Measurements from ENCODE around the gene ZCCHC24.

ZCCHC24 gene

DNA sequence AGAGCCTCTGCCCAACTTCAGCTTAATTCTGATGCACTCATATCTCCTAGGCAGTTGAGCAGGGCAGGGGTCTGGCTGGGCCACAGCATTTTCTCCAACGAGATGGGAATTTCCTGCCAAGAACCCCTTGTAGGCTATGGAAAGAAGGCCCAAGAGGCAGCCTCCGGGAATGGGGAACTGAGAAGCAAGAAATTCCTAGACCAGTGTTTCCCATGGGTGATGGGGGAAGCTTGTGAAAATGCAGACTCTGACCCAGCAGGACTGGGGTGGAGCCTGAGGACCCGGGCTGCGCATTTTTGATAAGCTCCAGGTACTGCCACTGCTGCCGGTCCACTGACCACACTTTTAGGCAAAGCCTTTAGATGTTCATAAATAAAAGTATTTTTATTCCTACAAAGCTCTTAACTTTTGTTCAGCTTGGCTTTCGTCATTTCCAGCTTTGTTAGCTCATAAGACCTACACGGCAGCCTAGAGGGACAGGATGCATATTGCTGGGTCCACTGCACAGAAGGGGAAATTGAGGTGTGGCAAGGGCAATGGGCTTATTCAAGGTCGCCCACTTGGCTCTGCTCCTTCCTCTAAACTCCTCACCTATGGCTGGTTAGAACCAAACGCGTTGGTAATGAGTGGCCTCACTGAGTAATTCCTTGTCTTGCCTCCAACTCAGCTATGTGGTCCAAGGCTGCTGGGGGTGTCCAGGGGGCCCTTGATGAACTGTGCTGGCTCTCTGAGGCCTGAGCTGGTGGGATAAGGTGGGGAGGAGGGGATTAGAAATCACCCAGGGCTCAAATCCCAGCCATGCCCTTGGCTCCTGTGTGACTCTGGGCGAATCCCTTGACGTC lies 29.5 kb downstream of the ZCCHC24 start:
- in situ Hi-C loops (cut with MboI; ENCODE audit: low sequenced_read_pairs) = no loop called here

DNA sequence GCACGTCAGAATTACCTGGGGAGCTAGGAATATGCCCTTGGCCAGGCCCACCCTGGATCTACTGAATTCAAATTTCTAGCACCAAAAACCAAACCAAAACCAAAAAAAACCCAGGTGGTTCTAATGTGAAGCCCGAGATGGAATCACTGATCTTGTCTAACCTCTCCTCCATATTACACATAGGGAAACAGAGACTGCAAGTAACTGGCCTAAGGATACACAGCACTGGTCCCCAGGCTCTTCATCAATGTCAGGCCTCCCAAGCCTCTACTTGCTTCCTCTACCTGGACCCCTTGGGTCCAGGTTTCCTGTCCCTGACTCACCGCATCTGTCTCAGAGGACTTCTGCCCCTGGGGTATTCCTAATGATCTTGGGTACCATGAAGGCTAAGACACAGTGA lies 30.7 kb downstream of the ZCCHC24 start:
- in situ Hi-C loops (cut with MboI; ENCODE audit: low sequenced_read_pairs) = no loop called here

DNA sequence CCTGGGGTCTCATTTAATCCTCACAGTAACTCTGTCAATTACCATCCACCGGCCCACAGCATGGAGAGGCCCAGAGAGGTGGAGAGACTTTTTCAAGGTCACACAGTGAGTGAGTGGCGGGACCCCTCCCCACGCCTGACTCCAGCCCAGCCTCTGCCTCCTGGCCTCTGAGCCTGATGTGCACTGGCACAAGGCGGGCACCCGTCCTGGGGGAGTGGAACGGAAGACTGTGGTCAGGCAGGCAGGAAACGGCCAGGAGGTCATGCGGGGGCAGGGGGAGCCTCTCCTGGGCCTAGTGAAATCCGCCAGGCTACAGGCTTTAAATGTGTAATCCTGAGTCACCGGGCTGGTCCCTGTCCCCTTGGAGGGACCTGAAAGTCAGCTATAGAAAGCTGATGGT lies 32.2 kb downstream of the ZCCHC24 start:
- in situ Hi-C loops (cut with MboI; ENCODE audit: low sequenced_read_pairs) = no loop called here

DNA sequence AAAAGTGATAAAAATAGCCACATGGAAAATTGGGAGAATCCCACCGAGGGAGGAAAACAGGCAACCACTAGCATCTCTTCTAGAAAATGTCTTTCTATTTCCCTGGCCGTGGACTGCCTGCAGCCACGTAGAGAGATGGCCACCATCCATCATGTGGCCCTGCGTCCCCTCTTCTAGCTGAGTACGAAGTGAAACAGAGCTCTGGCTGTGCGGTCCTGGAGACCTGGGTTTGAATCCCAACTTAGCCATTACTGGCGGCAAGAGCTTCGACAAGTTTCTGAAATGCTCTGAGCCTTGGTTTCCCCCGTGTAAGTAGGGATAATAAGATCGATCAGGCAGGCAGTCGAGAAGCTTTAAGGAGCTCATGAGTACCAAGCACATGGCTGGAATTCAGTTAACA lies 32.9 kb downstream of the ZCCHC24 start:
- in situ Hi-C loops (cut with MboI; ENCODE audit: low sequenced_read_pairs) = no loop called here

DNA sequence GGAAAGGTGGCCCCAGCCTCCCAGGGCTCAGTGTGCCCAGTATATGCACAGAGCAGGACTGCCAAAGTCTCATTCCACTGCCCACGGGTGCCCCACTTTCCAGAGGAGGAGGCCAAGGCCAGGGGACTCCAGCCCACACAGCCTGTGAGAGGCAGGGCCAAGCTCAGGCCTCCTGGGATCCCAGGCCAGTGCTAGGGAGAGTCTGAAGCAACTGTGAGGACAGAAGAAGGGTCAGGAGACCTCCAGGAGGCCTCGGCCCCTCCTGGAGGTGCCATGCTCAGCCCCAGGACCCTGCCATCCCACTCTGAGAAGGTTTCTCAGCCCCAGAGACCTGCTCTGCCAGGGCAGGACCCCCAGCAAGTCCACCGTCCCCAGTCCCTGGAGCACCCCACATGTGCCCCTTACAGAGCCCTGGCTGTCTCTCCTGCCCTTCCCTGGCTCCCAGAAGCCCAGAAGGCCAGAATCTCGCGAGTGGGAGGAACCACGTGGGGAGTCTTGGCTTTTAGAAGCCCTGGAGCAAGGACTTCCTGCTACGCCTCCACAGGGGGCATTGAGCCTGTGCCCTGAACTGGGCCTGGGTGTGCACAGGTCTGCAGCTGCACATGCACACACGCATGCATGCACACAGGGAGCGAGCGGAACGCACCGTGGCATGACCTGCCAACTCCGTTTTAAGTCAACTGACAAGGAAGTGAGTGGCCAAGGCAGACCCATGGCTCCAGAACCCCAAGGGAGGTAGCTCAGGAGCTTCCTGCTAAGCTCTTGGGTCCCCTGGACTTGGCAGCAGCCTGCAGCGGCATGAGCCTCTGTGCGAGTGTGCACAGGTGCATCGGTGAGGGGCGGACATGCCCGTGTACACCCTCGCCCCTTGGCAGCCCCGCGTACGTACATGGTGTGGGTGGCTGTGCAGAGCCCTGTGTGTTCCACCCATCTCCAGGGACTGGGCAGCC lies 33.6 kb downstream of the ZCCHC24 start:
- in situ Hi-C loops (cut with MboI; ENCODE audit: low sequenced_read_pairs) = no loop called here

DNA sequence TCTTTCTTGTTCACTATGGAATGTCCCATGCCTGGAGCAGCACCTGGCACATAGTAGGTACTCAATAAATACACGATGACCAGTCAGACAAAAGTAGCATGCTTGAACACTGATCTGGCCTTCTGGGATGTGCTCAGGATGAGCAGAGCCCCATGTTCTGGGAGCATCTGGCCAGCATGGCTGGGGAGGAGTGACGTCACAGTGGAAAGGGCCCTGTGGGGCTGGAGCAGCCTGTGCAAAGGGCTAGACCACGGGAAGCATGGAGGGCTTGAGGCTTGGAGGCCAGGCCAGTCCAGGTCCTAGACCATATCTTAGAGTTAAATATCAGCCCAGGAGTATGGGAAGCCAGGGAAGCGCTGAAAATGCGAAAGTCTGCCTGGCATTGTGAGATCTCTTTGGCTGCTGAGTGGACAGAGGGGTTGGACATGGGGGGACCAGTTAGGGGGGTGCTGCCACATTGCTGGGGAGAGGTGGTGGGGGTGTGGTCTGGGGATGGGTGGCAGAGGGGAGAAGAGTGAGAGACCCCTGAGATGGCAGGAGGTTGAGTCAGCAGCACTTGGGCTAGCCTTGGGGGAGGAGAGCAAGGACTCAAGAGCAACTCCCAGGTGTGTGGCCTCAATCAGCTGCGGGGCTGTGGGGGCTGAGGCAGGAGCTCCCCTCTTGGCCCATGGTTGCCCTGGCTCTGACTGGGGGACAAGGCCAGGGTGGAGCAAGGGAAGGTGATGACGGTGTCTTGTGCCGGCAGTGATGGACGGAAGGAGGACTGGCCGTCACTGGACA lies 34.9 kb downstream of the ZCCHC24 start:
- in situ Hi-C loops (cut with MboI; ENCODE audit: low sequenced_read_pairs) = no loop called here

DNA sequence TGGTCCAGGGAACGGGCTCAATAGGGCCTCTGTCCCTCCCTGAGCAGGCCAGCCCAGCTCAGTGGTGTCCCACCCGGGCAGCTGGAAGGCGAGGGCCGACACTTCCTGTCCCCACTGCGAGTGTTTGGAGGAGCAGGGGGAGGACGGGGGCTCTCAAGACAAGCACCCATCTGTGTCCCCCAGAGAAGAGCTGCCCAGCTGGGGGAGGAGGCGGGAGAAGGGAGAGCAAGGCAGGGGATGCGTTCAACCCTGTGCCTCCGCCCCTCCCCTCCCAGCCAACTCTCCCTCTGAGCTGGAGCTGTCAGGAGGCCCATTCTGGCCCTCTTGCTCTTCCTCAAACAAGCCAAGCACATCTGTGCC lies 35.7 kb downstream of the ZCCHC24 start:
- in situ Hi-C loops (cut with MboI; ENCODE audit: low sequenced_read_pairs) = no loop called here

DNA sequence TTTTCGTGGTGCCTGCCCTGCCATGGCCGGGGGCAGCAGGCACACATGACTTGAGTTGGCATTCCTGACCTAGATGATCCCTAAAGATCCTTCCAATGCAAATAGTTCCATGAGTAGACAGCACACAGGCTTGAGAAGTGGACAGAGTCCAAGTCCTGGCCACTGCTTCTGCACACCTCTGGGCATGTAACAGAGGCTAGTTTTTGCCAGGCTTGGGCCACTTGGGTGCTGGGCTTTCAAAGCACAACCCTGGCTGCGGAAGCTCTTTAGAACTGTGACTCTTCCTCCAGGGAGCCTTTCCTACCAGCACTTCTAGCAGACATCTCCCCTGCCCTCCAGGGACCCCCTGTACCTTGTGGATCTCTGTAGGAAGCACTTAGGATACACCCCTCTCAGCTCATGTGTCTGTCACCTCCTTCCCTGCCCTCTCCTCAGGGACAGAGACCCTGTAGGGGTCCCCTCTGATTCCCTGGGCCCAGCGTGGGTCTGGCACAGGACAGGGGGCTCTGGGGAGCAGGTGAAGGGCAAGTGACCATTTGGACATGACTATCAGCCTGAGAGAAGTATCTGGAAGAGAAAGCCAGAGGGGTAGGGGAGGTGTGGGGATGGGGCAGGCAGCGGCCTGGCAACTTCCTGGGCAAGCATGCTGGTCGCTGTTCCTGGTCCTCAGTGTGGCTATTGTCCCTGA lies 36.2 kb downstream of the ZCCHC24 start:
- in situ Hi-C loops (cut with MboI; ENCODE audit: low sequenced_read_pairs) = no loop called here

DNA sequence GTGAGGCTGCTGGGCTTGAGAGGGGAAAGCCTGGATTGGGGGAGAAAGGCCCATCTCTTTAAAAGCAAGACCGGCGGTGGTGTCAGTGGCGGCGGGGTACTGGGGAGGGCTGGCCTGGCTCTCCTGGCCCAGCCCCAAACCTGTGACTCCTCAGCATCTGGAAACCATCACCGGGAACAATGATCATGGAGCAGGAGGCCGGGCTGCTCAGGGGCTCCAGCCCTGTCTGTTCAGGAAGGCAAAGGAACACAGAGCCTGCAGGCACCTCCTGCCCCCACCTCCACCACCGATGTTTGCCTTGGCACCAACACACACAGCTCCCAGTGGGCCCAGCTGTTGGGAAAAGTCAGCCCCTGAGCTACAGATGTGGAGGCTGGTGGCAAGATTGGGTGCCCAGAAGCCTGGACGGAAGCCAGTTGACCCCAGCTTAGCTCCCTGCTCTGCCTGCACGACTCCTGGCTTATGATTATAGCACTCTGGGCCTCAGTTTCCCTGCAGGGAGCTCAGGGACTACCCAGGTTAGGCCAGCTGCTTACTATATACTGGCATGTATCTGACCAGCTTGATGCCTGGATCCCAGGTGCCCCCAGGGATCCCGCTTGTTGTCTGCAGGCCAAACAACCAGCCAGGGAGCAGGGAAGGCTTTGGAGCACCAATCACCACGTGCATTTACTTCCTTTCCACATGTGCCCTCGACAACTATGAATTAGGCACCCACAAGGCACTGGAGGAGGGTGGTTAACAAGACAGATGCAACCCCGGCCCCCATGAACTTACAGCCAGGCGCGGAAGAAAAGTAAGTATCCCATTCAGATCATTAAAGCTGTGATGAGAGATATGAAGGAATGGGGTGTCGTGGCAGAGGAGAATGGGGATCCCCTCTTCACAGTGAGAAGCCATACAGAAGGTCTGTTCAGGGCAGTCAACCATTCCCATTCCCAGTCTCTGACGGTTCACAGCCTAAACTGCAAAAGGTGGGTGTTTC lies 37.3 kb downstream of the ZCCHC24 start:
- in situ Hi-C loops (cut with MboI; ENCODE audit: low sequenced_read_pairs) = no loop called here

DNA sequence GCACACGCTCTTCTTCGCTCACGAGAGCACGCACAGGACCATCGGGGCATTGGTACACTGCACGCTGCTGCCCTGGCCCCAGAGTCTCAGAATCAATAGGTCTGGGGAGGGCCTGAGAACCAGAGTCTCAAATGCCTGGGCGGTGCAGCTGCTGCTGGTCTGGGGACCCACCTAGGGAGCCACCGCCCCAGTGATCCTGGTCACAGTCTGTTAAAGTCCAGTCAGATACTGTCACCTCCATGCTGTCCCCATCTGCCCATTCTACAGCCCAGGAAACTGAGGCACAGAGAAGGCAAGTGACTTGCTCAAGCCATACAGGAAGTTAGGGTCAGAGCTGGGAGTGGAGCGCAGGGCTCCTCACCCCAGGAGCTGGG lies 38.0 kb downstream of the ZCCHC24 start:
- in situ Hi-C loops (cut with MboI; ENCODE audit: low sequenced_read_pairs) = no loop called here

DNA sequence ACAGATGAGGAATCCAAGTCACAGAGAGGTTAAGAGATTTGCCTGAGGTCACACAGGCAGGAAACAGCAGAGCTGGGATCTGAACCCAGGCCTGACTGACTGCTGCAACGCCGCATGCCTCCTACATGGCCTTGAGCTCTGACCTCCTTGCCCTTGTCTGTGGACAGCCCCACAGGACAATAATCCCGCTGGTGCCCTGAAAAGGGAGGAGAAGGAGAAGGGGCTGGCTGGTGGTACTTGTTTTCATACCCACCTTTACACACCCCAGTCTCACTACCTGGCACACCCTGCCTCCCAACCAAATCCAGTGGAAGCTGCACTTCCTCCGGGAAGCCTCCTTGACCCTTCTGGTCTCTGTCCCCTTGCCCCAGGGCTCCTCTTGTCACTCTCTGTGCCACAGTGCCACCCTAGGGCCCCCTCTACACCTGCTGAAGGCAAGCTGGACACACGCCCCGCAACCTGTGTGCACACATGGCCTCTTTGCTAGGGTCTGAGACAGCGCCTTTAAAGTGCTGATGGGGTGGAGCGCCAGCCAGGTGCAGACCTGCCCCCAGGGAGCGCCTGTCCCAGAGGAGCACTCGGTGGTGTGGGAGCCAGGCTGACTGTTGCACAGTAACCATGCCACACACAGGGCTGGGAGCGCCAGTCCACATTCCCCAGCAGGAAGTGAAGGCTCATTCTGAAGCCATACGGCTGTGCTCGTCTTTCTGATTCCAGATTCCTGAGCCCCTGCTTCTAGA lies 38.6 kb downstream of the ZCCHC24 start:
- in situ Hi-C loops (cut with MboI; ENCODE audit: low sequenced_read_pairs) = no loop called here

DNA sequence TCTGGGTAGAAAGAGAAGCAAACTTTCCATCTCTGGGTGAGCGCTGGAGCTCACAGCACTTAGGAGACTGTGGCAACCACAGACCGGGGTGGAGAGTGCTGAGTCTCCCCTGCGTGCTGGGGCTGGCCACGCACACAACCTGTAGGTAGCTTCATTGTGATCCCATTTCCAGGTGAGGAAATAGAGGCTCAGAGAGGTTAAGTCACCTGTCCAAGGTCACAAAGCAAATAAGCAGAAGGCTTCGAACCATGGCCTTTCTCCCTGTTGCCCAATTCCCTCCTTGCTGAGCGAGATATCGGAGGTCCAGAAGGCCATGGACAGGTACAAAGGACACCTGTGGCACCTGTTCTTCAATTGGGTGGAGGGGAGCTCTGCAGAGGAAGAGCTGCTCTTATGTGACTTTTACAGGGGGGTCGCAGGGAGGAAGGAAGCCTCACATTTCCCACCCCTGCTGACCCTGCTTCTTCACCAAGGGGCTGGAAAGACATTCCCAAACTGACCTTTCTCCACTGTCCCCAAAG lies 39.4 kb downstream of the ZCCHC24 start:
- in situ Hi-C loops (cut with MboI; ENCODE audit: low sequenced_read_pairs) = no loop called here

DNA sequence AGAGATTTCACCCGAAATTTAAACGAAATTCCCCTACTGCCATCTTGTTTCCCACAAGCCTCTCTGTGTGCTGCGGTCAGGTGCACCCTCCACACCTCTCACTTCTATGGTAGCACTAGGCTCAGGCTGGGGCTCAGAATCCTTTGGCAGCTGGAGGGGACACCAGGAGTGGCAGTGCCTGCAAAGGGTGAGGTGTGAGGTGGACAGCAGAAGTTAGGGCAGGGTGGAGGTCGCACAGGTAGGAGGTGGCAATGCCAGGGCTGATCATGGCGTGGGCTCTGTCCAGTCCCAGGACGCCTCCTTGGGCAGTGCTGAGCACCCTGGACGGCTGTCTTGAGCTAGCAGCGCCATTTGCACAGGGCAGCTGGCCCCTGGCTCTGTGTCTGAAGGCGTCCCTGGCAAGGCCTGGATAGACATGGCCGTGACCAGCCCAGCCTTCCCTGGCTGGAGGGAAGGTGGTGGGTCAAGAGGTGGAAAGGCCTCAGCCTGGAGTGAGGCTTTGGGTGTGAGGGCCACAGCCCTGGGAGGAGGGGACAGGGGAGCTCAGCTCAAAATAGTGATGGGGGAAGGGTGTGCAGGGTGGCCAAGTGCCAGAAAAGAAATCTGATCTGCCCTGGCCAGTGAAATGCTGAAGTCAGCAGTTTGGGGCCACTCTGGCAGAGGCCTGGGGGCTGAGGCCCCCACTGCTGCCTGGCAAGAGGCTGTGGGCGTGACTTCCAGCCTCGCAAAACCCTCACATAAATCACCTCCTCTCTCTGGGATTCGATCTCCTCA lies 40.0 kb downstream of the ZCCHC24 start:
- in situ Hi-C loops (cut with MboI; ENCODE audit: low sequenced_read_pairs) = no loop called here

DNA sequence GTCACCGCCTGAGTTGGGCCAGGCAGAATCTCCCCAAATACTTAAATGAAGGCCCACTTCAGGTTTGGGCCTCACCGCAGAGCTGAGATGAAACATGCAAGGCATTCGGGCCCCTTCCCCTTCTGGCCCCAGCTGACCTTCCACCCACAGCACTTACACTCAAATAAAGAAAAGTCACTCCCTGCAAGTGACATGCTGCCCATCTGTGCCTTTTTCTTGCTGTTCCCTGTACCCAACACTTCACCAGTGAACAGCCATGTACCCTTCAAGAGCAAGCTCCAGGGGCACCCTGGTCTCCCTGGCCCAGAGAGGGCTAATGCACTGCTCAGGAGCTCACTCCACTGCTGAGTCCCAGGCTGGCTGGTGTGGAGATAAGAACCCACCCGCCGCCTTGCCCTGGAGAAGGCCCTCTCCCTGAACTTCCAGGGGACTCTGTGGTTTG lies 40.7 kb downstream of the ZCCHC24 start:
- in situ Hi-C loops (cut with MboI; ENCODE audit: low sequenced_read_pairs) = no loop called here

DNA sequence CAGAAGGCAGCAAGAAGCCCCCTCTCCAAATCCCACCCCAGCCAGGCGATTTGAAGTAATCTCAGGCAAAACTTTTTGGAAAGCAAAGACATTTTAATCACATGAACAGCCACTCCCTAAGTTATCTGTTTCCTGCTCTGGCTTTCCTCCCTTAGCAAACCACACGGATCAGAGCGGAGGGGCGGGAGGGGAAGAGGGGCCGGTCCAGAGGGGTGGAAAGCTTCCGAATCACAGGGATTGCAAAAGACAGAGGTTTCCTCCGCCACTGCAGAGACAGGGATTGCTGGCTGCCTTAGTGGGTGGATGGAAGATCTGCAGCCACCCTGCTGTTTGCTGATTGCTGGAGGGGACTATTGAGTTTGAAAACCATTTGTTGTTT lies 41.2 kb downstream of the ZCCHC24 start:
- in situ Hi-C loops (cut with MboI; ENCODE audit: low sequenced_read_pairs) = no loop called here

DNA sequence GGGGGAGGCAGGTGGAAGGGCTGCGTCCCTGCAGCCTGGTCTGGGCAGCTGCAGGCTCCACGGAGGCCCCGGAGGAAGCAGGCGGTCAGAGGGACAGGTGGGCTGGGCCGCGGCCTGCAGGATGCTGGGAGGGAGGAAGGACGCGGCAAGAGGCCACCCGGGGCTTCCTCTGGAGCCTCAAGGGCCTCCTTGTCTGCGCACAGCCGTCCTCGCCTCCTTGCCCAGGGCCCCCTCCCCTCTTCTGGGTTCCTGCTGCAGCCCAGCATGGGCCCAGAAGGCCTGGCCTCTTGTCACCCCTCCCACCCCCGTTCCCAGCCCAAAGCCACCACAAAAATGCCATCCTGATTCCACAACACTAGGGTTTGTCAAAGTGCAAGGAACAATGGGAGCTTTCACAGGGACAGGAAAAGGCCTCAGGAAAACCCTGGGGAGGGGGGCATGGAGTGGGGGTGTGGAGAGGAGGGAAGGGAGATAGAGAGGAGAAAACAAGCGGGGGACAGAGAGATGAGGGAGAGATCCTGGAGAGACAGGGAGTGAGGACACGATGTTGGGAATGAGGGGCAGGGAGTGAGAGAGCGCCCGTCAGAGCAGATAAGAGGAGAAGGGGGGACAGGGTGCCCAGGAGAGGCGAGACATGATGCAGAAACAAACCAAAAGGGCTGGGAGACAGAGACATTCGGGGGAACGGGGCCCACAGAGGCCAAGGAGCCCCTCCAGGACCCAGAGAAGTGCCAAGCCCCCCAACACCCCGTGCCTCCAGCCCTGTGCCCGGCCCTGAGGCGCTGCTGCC lies 41.8 kb downstream of the ZCCHC24 start:
- in situ Hi-C loops (cut with MboI; ENCODE audit: low sequenced_read_pairs) = no loop called here

DNA sequence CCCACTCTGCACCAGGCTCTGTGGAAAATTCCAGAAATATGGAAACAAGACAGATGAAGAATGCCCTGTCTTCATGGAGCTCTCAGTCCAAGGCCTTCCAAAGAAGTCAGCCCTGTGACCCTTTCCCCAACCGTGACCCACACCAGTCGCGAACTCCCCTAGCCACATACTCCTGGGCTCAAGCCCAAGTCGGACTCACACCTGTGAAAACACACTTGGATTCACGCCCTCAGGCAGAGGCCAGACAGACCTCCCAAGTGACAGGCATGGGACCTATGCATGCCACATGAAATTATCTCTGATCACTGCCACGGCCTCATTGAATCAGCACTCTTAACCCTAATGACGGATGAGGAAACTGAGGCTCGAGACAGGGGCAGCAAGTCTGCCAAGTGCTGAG lies 42.5 kb downstream of the ZCCHC24 start:
- in situ Hi-C loops (cut with MboI; ENCODE audit: low sequenced_read_pairs) = no loop called here
